DMS153 treated with DMSO at 0.1 percent for 48 hours (cell line): ENCODE data around the gene MXRA8.

Experiments used
- DNase-seq: peaks from one replicate; lab custom pipeline; 2025; ENCODE audit not compliant: unreplicated experiment; lab: John Stamatoyannopoulos, UW

The MXRA8 gene

DNA sequence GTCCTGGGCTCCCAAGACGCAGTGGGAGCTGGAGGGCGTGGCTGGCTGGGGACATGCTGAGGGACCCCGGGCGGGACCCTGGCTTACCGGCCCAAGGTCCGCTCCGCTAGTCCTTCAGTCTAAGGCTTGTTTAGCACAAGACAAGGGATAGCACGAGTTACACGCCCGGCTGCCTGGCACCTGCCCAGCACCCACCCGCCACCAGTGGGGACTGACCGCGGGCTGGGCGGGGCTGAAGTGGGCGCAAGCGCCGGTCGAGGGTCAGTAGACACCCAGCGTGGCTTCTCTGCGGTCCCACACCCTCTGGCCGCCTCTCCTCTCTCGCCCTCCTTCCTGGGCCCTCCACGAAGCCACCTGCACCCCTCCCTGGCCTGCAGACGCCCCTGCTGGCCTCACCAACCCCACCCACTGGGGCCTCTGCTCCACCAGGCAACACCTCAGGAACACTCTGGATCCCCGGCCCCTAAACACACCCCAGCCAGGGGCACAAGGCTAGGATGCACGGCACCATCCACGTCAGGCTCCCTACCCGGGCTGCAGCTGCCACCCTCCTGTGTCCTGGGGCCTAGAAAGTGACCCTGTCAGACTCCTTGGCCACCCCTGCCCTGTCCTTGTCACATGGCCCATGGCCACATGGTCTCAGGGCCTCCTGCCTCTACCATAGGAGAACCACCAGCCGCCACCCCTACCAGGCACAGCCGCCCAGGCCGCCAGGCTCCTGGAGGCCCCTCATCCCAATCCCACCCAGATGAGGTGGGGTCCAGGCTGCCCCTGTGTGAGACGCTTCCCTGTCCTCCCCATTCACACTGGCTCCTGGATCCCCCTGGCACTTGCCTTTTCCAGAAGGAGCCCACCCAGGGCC is 21.2 kb downstream of the MXRA8 start:
- no peak for DNase-seq

DNA sequence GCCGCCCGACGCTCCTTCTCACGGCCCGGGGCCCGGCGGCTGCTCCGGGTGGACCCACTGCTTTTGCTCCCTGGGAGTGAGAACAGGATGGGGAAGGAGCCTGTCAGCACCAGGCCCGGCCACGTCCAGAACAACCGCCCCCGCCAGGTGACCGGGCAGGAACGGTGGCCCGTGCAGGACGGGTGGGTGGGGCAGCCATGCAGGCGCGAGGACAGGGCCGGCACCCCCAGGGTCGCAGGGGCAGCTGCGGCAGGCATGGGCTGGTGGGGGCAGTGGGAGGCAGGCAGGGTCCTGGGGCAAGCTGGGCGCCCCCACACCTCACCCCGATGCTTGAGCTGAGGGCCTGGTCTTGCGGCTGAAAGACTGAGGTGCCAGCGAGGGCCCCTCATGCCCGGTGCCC is 21.9 kb downstream of the MXRA8 start:
- no peak for DNase-seq

DNA sequence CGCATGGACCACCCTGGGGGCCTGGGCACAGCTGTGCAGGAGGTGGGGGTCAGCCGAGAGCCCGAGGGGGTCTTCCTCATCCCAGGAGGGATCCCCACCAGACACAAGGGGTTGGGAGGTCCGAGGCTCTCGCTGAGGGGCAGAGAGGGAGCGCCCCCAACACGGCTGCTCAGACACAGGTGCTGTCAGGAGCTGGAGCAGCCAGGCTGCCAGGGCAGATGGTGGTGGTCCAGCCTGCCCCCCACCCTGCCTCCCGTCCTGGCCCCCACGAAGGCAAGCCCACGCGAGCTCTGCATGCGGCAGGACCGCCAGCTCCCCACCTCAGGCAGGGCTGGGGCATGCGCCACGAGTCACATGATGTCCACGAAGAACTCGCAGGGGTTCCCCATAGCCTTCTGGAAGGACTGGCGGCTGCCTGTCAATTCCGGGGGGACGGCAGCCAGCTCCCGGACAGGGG is 22.5 kb downstream of the MXRA8 start:
- no peak for DNase-seq

GRCh38 chr1:1335283-1335682 is 23.1 kb downstream of the MXRA8 start:
- no peak for DNase-seq

DNA sequence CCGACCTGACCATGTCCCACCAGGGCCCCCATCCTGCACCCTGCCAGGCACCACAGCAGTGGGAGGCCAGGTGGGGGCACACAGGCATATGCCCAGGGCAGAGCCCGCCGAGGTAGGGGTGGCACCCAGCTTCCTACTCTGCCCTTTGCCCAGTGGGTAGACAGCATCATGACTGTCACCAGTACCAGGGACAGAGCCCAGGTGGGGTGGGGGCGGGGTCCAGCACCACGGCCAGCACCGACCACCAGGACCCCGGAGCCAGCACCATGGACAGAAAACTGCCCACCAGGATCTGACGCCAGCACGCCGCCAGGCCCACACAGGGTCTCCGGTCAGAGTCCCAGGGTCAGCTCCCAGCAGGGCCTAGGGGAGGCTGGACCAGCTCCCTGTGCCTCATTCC is 23.5 kb downstream of the MXRA8 start:
- no peak for DNase-seq

GRCh38 chr1:1333551-1334241 is 24.7 kb downstream of the MXRA8 start:
- DNase-seq: no peak

GRCh38 chr1:1332774-1333480 is 25.4 kb downstream of the MXRA8 start:
- DNase-seq: no peak

- DNase-seq: no peak
These were observed 26.2 kb downstream of the MXRA8 start for GRCh38 chr1:1332031-1332755.

DNA sequence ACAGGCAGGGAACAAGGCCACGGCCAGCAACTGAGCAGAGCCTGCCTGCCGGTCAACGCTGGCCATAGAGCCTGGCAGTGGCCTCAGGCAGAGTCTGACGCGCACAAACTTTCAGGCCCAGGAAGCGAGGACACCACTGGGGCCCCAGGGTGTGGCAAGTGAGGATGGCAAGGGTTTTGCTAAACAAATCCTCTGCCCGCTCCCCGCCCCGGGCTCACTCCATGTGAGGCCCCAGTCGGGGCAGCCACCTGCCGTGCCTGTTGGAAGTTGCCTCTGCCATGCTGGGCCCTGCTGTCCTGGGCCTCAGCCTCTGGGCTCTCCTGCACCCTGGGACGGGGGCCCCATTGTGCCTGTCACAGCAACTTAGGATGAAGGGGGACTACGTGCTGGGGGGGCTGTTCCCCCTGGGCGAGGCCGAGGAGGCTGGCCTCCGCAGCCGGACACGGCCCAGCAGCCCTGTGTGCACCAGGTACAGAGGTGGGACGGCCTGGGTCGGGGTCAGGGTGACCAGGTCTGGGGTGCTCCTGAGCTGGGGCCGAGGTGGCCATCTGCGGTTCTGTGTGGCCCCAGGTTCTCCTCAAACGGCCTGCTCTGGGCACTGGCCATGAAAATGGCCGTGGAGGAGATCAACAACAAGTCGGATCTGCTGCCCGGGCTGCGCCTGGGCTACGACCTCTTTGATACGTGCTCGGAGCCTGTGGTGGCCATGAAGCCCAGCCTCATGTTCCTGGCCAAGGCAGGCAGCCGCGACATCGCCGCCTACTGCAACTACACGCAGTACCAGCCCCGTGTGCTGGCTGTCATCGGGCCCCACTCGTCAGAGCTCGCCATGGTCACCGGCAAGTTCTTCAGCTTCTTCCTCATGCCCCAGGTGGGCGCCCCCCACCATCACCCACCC is 27.0 kb downstream of the MXRA8 start, which contains the start of gene TAS1R3:
TAS1R3 (plus strand) TSS at position 213 of the 898 bp plus-strand sequence; CDS start at position 279, 66 bp downstream.
- no peak for DNase-seq

GRCh38 chr1:1330366-1331067 is 27.8 kb downstream of the MXRA8 start:
- DNase-seq: no peak

DNA sequence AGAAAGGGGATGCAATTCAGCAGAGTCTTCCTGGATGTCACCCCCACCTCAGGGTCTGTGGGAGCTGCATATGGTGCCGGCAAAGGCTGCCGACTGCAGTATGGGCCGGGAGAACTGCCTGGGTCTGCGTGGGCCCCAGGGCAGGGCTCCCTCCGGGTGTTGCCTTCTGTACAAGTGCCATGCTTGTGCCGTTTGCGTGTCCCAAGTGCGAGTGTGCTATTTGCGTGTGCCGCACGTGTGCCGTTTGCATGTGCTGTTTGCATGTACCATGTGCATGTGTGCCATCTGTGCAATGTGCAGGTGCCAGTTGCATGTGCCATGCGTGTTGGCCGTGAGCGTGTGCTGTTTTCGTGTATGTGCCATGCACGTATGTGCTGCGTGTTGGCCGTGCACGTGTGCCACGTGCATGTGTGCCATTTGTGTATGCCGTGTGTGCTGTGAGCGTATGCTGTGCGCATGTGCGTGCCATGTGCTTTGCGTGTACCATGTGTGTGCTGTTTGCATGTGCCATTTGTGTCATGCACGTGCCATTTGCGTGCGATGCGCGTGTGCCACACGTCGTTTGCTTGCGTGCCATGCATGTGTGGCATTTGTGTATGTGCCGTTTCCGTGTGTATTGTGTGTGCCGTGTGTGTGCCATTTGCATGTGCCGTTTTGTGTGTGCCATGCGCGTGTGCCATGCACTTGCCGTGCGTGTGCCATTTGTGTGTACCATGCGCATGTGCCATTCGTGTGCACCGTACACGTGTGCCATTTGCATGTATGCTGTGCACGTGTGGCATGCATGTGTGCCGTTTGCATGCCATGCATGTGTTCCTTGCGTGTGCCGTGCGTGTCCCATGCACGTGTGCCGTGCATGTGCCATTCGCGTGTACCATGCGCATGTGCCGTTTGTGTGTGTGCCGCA is 28.8 kb downstream of the MXRA8 start:
- DNase-seq: no peak

GRCh38 chr1:1328254-1328653 is 30.1 kb downstream of the MXRA8 start:
- DNase-seq: no peak

- DNase-seq: no peak
These were observed 31.1 kb downstream of the MXRA8 start for GRCh38 chr1:1327291-1327690.

- no peak for DNase-seq
These were observed 32.2 kb downstream of the MXRA8 start for GRCh38 chr1:1326075-1326605.

DNA sequence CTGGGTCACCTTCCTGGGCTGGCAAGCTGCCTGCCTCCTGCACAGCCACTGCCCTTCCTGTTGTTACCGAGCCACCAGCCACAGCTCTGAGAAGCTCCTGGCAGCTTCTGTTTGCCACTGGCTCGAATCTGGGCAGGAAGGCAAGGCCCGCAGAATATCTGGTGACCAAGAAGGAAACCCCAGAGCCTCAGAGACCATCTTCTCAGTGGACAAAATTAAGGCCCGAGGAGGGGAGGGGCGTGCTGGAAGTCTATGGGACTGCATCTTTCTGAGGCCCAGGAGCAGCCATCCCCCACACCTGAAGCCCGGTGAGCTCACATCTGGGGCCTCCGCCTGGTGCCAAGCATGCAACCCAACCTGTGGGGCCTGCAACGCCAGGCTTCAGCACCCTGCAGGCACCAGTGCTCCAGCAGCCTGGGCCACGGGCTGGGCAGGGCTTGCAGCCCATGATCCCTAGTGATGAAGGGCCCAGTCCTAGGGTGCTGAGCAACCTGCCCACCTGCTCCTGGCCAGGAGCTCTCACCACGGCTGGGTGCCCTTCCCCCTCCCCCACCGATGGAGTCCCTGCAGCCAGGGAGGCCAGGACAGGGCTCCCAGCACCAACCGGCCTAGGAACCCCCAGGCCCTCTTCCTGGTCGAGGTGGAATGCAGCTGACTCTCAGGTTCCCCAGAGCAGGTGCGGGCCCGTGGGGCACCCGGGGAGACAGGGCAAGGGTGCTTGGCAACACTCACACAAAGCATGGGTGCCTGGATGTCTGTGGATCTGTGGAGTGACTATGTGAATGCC is 32.9 kb downstream of the MXRA8 start:
- no peak for DNase-seq

GRCh38 chr1:1324524-1325287 is 33.6 kb downstream of the MXRA8 start, which contains the start of the genes CPTP and INTS11:
Gene CPTP (plus strand): TSS chr1:1324802. CDS start chr1:1326911, 2,109 bp downstream.
Gene INTS11 (minus strand): TSS chr1:1324660. CDS start chr1:1324608, 52 bp downstream.
- peak; percentile 95 for DNase-seq
